Keratinocyte (primary cell): ENCODE measurements around the gene NF1.

Experiments
- EZH2 ChIP-seq: IDR thresholded peaks from one replicate; pipeline ENCODE4 v1.6.1; 2012; ENCODE audit warnings: inconsistent platforms, mild to moderate bottlenecking, low read length, moderate library complexity
- TF ChIP-seq, protein P1 (sequence below), 3 experiments: IDR thresholded peaks in 1 of 3; conservative IDR thresholded peaks in 1 of 3; optimal IDR thresholded peaks in 1 of 3; 2 replicates in 2 of 3; 3 replicates in 1 of 3; pipeline versions ENCODE3 to v1.5.1; 2011; ENCODE audit warnings: low read length in 3 of 3, mild to moderate bottlenecking in 3 of 3, moderate library complexity in 2 of 3, control low read depth in 1 of 3, inconsistent platforms in 1 of 3; ENCODE audit not compliant: insufficient read depth in 2 of 3; ENCODE audit errors: extremely low read depth in 1 of 3

DNA sequence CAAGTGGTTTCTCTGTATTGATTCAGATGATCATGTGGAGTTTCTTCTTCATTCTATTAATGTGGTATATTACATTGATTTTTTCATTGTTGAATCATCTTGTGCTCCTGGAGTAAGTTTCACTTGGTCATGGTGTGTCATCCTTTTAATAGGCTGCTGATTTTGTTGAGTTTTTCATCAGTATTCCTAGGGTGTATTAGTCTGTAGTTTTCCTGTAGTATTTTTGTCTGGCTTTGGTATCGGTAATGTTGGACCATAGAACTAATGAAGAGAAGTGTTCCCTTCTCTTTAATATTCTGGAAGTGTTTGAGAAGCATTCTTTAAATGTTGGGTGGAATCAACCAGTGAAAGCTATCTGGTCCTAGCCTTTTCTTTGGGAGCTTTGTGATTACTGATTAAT is 103.2 kb downstream of the NF1 start:
- TF ChIP-seq EZH2 = no peak
- TF ChIP-seq, protein P1, sequence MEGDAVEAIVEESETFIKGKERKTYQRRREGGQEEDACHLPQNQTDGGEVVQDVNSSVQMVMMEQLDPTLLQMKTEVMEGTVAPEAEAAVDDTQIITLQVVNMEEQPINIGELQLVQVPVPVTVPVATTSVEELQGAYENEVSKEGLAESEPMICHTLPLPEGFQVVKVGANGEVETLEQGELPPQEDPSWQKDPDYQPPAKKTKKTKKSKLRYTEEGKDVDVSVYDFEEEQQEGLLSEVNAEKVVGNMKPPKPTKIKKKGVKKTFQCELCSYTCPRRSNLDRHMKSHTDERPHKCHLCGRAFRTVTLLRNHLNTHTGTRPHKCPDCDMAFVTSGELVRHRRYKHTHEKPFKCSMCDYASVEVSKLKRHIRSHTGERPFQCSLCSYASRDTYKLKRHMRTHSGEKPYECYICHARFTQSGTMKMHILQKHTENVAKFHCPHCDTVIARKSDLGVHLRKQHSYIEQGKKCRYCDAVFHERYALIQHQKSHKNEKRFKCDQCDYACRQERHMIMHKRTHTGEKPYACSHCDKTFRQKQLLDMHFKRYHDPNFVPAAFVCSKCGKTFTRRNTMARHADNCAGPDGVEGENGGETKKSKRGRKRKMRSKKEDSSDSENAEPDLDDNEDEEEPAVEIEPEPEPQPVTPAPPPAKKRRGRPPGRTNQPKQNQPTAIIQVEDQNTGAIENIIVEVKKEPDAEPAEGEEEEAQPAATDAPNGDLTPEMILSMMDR (optimal IDR thresholded peaks at IDR 0.05 in 1 of 3, IDR thresholded peaks at IDR 0.05 in 1 of 3, conservative IDR thresholded peaks at IDR 0.05 in 1 of 3; ENCODE audit: extremely low read depth in 1 of 3, insufficient read depth in 2 of 3, low read length in 3 of 3) = no peak
